Measurements from ENCODE around the gene PANK2.
"Not testable (repeated sequence)": the region's sequence is repeated elsewhere in the genome, so short reads cannot be mapped to it uniquely, and the experiment has no call there.

PANK2 gene

GRCh38 chr20:3932277-3932676, 43.1 kb downstream of the PANK2 start:
- Histone ChIP-seq H3K4me3 (ENCODE audit: low read length) (peak overlapping the region; percentile 64), H3K4me1 (ENCODE audit: control insufficient read depth, insufficient read depth, low read length) (peaks cover 28% of the 10 kb centered on the region), H3K36me3 (ENCODE audit: insufficient read depth, low read length) (peaks cover 25% of the 10 kb centered on the region), H3K4me2 (ENCODE audit: low read length) (peak overlapping the region; percentile 84), H3K27me3 (ENCODE audit: control insufficient read depth, insufficient read depth, low read length) (no peaks in the 10 kb centered on the region), H3K9ac (ENCODE audit: low read depth, low read length) (peak overlapping the region; percentile 58), H3K9me3 (replicated peaks; ENCODE audit: low read length) (no peaks in the 10 kb centered on the region)

DNA sequence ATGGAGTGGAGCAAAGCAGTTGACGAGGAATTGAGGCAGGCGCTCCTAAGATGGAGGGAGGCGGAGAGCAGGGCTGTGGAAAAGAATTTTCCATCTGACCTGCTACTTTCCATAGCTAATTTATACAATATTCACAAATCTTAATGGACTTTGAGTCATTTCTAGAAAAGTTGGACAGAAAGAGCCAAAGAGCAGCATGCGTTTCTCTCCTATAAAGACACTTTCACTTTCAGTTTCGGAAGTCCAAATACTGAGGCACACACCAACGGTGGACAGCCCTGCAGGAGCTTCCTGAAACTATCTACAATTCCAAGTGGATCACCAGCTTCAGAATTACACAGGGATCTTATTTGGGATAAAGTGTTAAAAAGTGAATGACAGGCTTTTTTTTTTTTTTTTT, 43.5 kb downstream of the PANK2 start:
- Histone ChIP-seq H3K9me3 (replicated peaks; ENCODE audit: low read length) (no peaks in the 10 kb centered on the region), H3K9ac (ENCODE audit: low read depth, low read length) (peak overlapping the region; percentile 58), H3K4me1 (ENCODE audit: control insufficient read depth, insufficient read depth, low read length) (peaks cover 25% of the 10 kb centered on the region), H3K4me2 (ENCODE audit: low read length) (peak overlapping the region; percentile 84), H3K27me3 (ENCODE audit: control insufficient read depth, insufficient read depth, low read length) (no peaks in the 10 kb centered on the region), H3K36me3 (ENCODE audit: insufficient read depth, low read length) (peaks cover 28% of the 10 kb centered on the region), H3K4me3 (ENCODE audit: low read length) (peak overlapping the region; percentile 64)

DNA sequence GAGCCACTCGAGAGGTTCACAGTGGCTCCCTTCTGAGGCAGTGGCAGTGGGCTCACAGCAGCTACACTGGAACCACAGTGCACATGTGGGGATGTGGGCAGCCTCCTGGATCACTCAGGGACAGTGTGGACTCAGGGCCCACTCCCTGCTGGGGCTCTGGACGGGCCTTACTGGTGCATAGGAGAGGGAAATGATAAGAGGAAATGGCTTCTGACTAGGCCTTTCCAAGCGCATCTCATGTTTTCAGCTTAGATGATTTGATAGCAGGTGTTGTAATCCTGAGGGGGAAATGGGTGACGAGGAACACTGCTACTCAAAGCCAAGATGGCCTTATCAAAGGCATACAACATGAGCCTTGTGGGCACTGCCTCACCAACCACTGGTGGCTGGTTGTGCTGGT, 44.0 kb downstream of the PANK2 start:
- peak overlapping the region; percentile 58 for H3K9ac ChIP-seq (ENCODE audit: low read depth, low read length)

GRCh38 chr20:3934624-3935023, 45.4 kb downstream of the PANK2 start:
- H3K36me3 ChIP-seq (ENCODE audit: insufficient read depth, low read length): peaks cover 35% of the 10 kb centered on the region
- H3K27me3 ChIP-seq (ENCODE audit: control insufficient read depth, insufficient read depth, low read length): no peaks in the 10 kb centered on the region
- peaks cover 19% of the 10 kb centered on the region for H3K4me1 ChIP-seq (ENCODE audit: control insufficient read depth, insufficient read depth, low read length)
- H3K9ac ChIP-seq (ENCODE audit: low read depth, low read length): no peak overlapping the region
- no peak overlapping the region for H3K4me2 ChIP-seq (ENCODE audit: low read length)
- no peak overlapping the region for H3K4me3 ChIP-seq (ENCODE audit: low read length)
- no peaks in the 10 kb centered on the region for H3K9me3 ChIP-seq (replicated peaks; ENCODE audit: low read length)

More for the DNA sequence above, 44.0 kb downstream of the PANK2 start:
- H3K27me3 ChIP-seq (ENCODE audit: control insufficient read depth, insufficient read depth, low read length): no peaks in the 10 kb centered on the region
- peak overlapping the region; percentile 84 for H3K4me2 ChIP-seq (ENCODE audit: low read length)
- peaks cover 33% of the 10 kb centered on the region for H3K36me3 ChIP-seq (ENCODE audit: insufficient read depth, low read length)
- peaks cover 20% of the 10 kb centered on the region for H3K4me1 ChIP-seq (ENCODE audit: control insufficient read depth, insufficient read depth, low read length)
- no peaks in the 10 kb centered on the region for H3K9me3 ChIP-seq (replicated peaks; ENCODE audit: low read length)
- peak overlapping the region; percentile 64 for H3K4me3 ChIP-seq (ENCODE audit: low read length)

DNA sequence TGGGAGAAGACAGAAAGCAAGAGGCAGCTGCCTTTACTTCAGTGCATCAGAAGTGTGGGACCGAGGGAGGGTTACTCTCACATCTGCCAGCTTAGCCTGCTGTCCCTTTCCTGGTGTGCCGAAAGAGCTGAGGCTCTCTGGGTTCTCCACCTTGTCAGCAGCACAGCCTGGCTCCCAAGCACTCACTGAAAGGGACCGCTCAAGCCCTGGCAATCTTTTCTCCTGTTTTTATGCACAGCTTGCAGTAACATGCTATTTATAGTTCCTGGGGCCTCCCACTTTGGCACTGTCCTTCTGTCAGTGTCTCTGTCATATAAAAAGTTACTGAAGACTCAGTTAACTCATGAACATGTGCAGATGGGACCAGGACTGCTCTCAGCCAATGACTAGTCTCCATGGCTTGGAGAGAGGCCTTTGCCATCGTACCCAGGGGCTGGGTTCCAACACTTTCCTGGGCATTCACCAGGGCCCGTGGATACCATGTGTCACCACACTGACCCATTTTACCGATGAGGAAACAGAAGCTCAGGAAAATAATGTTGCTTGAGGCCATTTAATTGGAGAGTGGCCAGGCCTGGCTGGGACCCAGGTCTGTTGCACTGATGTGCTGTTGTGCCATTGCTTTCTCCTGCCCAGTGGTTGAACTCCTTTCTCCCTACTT, 46.2 kb downstream of the PANK2 start:
- peaks cover 39% of the 10 kb centered on the region for H3K36me3 ChIP-seq (ENCODE audit: insufficient read depth, low read length)
- H3K27me3 ChIP-seq (ENCODE audit: control insufficient read depth, insufficient read depth, low read length): no peaks in the 10 kb centered on the region
- no peaks in the 10 kb centered on the region for H3K9me3 ChIP-seq (replicated peaks; ENCODE audit: low read length)
- peaks cover 19% of the 10 kb centered on the region for H3K4me1 ChIP-seq (ENCODE audit: control insufficient read depth, insufficient read depth, low read length)
- no peak overlapping the region for H3K4me3 ChIP-seq (ENCODE audit: low read length)
- no peak overlapping the region for H3K9ac ChIP-seq (ENCODE audit: low read depth, low read length)
- H3K4me2 ChIP-seq (ENCODE audit: low read length): no peak overlapping the region

DNA sequence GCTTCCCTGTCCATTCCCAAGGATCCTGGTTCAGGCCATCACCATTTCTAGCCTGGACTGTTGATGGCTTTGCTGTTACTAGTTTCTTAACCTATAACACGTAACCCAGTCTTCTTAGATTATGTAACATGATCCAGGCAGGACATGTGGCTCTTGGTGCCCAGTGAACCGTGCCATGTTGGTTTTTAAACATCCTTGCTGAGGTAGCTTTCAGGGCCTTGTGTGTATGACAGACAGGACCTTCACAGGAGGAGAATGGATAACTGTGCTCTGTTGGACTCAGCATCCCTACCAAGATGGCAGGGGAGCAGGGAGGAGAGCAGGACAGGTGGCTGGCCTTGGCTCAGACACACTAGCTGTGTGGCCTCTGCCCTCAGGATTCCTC, 46.8 kb downstream of the PANK2 start:
- no peaks in the 10 kb centered on the region for H3K9me3 ChIP-seq (replicated peaks; ENCODE audit: low read length)
- no peak overlapping the region for H3K4me3 ChIP-seq (ENCODE audit: low read length)
- H3K36me3 ChIP-seq (ENCODE audit: insufficient read depth, low read length): peaks cover 44% of the 10 kb centered on the region
- H3K27me3 ChIP-seq (ENCODE audit: control insufficient read depth, insufficient read depth, low read length): no peaks in the 10 kb centered on the region
- H3K4me2 ChIP-seq (ENCODE audit: low read length): no peak overlapping the region
- H3K9ac ChIP-seq (ENCODE audit: low read depth, low read length): no peak overlapping the region
- H3K4me1 ChIP-seq (ENCODE audit: control insufficient read depth, insufficient read depth, low read length): peaks cover 19% of the 10 kb centered on the region

DNA sequence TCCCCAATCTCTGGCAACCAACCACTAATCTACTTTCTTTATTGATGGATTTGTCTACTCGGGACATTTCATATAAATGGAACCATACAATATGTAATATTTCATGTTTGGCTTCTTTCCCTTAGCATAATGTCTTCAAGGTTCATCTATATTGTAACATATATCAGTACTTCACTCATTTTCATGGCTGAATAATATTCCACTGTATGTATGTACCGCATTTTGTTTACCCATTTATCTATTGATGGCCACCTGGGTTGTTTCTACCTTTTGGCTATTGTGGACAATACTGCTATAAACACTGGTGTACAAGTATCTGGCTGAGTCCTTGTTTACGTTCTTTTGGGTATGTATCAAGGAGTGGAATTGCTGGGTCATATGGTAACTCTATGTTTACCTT, 48.4 kb downstream of the PANK2 start:
- Histone ChIP-seq H3K27me3 (ENCODE audit: control insufficient read depth, insufficient read depth, low read length) (no peaks in the 10 kb centered on the region), H3K9me3 (replicated peaks; ENCODE audit: low read length) (no peaks in the 10 kb centered on the region), H3K9ac (ENCODE audit: low read depth, low read length) (no peak overlapping the region), H3K4me3 (ENCODE audit: low read length) (no peak overlapping the region), H3K4me2 (ENCODE audit: low read length) (no peak overlapping the region), H3K4me1 (ENCODE audit: control insufficient read depth, insufficient read depth, low read length) (peaks cover 11% of the 10 kb centered on the region), H3K36me3 (ENCODE audit: insufficient read depth, low read length) (peaks cover 51% of the 10 kb centered on the region)

- Histone ChIP-seq H3K4me2 (ENCODE audit: low read length) (no peak overlapping the region), H3K9me3 (replicated peaks; ENCODE audit: low read length) (no peaks in the 10 kb centered on the region), H3K9ac (ENCODE audit: low read depth, low read length) (no peak overlapping the region), H3K4me3 (ENCODE audit: low read length) (no peak overlapping the region), H3K36me3 (ENCODE audit: insufficient read depth, low read length) (peaks cover 51% of the 10 kb centered on the region), H3K4me1 (ENCODE audit: control insufficient read depth, insufficient read depth, low read length) (no peaks in the 10 kb centered on the region), H3K27me3 (ENCODE audit: control insufficient read depth, insufficient read depth, low read length) (no peaks in the 10 kb centered on the region)
These were observed 51.7 kb downstream of the PANK2 start for GRCh38 chr20:3940905-3941304.

DNA sequence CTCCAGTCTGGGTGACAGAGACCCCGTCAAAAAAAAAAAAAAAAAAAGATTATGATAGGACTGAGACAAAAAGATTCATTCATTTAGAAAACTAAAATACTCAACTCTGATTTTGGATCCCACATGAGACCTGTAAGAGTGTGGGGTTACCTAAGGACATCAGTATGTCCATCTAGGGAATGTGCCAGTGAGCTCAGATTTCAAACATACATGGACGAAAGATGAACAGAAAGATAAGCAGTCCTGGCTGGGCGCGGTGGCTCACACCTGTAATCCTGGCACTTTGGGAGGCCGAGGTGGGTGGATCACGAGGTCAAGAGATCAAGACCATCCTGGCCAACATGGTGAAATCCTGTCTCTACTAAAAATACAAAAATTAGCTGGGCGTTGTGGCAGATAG, 57.5 kb downstream of the PANK2 start:
- H3K9me3 ChIP-seq (replicated peaks; ENCODE audit: low read length); H3K4me3 ChIP-seq (ENCODE audit: low read length); H3K4me2 ChIP-seq (ENCODE audit: low read length); H3K9ac ChIP-seq (ENCODE audit: low read depth, low read length); H3K4me1 ChIP-seq (ENCODE audit: control insufficient read depth, insufficient read depth, low read length); H3K27me3 ChIP-seq (ENCODE audit: control insufficient read depth, insufficient read depth, low read length): not testable (repeated sequence)
- H3K36me3 ChIP-seq (ENCODE audit: insufficient read depth, low read length): peaks cover 33% of the 10 kb centered on the region

DNA sequence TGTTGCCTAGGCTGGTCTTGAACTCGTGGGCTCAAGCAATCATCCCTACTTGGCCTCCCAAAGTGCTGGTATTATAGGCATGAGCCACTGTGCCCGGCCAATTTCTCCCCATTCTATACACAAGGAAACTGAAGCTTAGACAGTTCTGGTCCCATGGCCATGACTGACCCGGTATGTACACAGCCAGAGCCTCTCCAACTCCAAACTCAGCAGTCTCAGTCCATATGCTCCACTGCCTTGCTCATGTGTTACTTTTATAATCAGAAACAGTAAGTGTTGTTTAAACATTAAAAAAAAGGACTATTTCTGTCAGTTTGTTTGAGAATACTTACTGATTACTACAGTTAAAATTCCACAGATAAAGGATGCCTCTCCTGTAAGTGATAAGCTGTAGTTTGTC, 75.5 kb downstream of the PANK2 start:
- Histone ChIP-seq H3K4me1 (ENCODE audit: control insufficient read depth, insufficient read depth, low read length) (no peaks in the 10 kb centered on the region), H3K36me3 (ENCODE audit: insufficient read depth, low read length) (peaks cover 18% of the 10 kb centered on the region), H3K4me2 (ENCODE audit: low read length) (no peak overlapping the region), H3K27me3 (ENCODE audit: control insufficient read depth, insufficient read depth, low read length) (no peaks in the 10 kb centered on the region), H3K4me3 (ENCODE audit: low read length) (no peak overlapping the region), H3K9ac (ENCODE audit: low read depth, low read length) (no peak overlapping the region), H3K9me3 (replicated peaks; ENCODE audit: low read length) (no peaks in the 10 kb centered on the region)

GRCh38 chr20:3966571-3966970, 77.4 kb downstream of the PANK2 start:
- no peaks in the 10 kb centered on the region for H3K4me1 ChIP-seq (ENCODE audit: control insufficient read depth, insufficient read depth, low read length)

GRCh38 chr20:3970016-3970415, 80.8 kb downstream of the PANK2 start:
- no peak overlapping the region for H3K9ac ChIP-seq (ENCODE audit: low read depth, low read length)

More at GRCh38 chr20:3966571-3966970, 77.4 kb downstream of the PANK2 start:
- no peak overlapping the region for H3K9ac ChIP-seq (ENCODE audit: low read depth, low read length)
- H3K4me2 ChIP-seq (ENCODE audit: low read length): no peak overlapping the region
- peaks cover 10% of the 10 kb centered on the region for H3K36me3 ChIP-seq (ENCODE audit: insufficient read depth, low read length)
- H3K4me3 ChIP-seq (ENCODE audit: low read length): no peak overlapping the region
- H3K9me3 ChIP-seq (replicated peaks; ENCODE audit: low read length): no peaks in the 10 kb centered on the region
- no peaks in the 10 kb centered on the region for H3K27me3 ChIP-seq (ENCODE audit: control insufficient read depth, insufficient read depth, low read length)

More at GRCh38 chr20:3970016-3970415, 80.8 kb downstream of the PANK2 start:
- no peak overlapping the region for H3K4me2 ChIP-seq (ENCODE audit: low read length)
- H3K9me3 ChIP-seq (replicated peaks; ENCODE audit: low read length): no peaks in the 10 kb centered on the region
- no peaks in the 10 kb centered on the region for H3K27me3 ChIP-seq (ENCODE audit: control insufficient read depth, insufficient read depth, low read length)
- H3K36me3 ChIP-seq (ENCODE audit: insufficient read depth, low read length): peaks cover 4% of the 10 kb centered on the region
- H3K4me3 ChIP-seq (ENCODE audit: low read length): no peak overlapping the region
- H3K4me1 ChIP-seq (ENCODE audit: control insufficient read depth, insufficient read depth, low read length): peaks cover 6% of the 10 kb centered on the region

All from skeletal muscle satellite cell (primary cell).